Fibroblast of lung (primary cell): ENCODE measurements around the gene TTLL10.
"Not testable (repeated sequence)": the region's sequence is repeated elsewhere in the genome, so short reads cannot be mapped to it uniquely, and the experiment has no call there.

ENCODE experiments used
- EZH2 ChIP-seq: IDR thresholded peaks from 2 replicates; pipeline ENCODE4 v1.5.1; 2012; ENCODE audit warnings: low read length, control low read depth, mild to moderate bottlenecking; ENCODE audit errors: missing control alignments
- TF ChIP-seq, protein P1 (sequence below), 2 donors: IDR thresholded peaks in 1 of 2; conservative IDR thresholded peaks in 1 of 2; 1 replicate in 1 of 2; 2 replicates in 1 of 2; pipeline ENCODE4 v1.5.1; 2011 to 2012; ENCODE audit warnings: low read length in 2 of 2, control low read depth in 1 of 2, inconsistent platforms in 1 of 2, low read depth in 1 of 2, mild to moderate bottlenecking in 1 of 2

DNA sequence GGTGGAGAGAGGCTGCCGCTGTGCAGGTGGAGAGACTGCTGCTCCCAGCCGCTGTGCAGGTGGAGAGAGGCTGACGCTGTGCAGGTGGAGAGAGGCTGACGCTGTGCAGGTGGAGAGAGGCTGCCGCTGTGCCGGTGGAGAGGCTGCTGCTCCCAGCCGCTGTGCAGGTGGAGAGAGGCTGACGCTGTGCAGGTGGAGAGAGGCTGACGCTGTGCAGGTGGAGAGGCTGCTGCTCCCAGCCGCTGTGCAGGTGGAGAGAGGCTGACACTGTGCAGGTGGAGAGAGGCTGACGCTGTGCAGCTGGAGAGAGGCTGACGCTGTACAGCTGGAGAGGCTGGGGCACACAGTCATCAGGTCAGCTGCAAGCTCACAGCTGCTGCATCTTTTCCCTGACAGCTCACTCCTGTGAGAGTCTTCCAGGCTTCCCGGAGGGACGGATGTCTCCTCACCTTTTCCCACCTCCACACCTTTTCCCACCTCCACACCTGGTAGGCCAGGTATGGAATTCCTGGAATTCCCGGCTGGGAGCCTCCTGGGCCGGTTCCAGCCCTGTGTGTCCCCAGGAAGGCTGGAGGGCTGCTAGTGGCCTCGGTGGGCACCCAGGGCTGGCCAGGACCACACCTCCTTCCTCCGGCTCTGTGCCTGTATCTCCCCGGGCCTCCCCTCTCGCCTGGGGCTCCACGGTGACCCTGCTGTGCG lies 2.5 kb downstream of the TTLL10 start:
- TF ChIP-seq, protein P1, sequence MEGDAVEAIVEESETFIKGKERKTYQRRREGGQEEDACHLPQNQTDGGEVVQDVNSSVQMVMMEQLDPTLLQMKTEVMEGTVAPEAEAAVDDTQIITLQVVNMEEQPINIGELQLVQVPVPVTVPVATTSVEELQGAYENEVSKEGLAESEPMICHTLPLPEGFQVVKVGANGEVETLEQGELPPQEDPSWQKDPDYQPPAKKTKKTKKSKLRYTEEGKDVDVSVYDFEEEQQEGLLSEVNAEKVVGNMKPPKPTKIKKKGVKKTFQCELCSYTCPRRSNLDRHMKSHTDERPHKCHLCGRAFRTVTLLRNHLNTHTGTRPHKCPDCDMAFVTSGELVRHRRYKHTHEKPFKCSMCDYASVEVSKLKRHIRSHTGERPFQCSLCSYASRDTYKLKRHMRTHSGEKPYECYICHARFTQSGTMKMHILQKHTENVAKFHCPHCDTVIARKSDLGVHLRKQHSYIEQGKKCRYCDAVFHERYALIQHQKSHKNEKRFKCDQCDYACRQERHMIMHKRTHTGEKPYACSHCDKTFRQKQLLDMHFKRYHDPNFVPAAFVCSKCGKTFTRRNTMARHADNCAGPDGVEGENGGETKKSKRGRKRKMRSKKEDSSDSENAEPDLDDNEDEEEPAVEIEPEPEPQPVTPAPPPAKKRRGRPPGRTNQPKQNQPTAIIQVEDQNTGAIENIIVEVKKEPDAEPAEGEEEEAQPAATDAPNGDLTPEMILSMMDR (conservative IDR thresholded peaks at IDR 0.05 in 1 of 2, IDR thresholded peaks at IDR 0.05 in 1 of 2; ENCODE audit: low read depth in 1 of 2, low read length in 2 of 2) = not testable (repeated sequence)
- not testable (repeated sequence) for TF ChIP-seq EZH2
